Measurements from ENCODE around the gene EP300. TPM values are rescaled to one million over a fixed set of nuclear protein-coding genes. Genes with fewer than 3 reads are reported as not detected.
"Not testable (repeated sequence)": the region's sequence is repeated elsewhere in the genome, so short reads cannot be mapped to it uniquely, and the experiment has no call there.

The EP300 gene
- total RNA-seq, 1 experiment from 2014 or later, result 30.7 TPM

- DNase-seq (ENCODE audit: low spot score), result no peak
These were observed 13.5 kb upstream of the EP300 start for GRCh38 chr22:41078931-41079330.

GRCh38 chr22:41085842-41086241, 6.5 kb upstream of the EP300 start:
- DNase-seq (ENCODE audit: low spot score), result no peak

- DNase-seq (ENCODE audit: low spot score), result peak; percentile 93
These were observed 1.0 kb upstream of the EP300 start for GRCh38 chr22:41091132-41092022.

GRCh38 chr22:41092847-41093411, 537 bp downstream of the EP300 start:
- no peak for DNase-seq (ENCODE audit: low spot score)

GRCh38 chr22:41094041-41094593, 1.7 kb downstream of the EP300 start:
- DNase-seq (ENCODE audit: low spot score), result no peak

GRCh38 chr22:41096391-41096790, 4.0 kb downstream of the EP300 start:
- no peak for DNase-seq (ENCODE audit: low spot score)

GRCh38 chr22:41096841-41097240, 4.4 kb downstream of the EP300 start:
- DNase-seq (ENCODE audit: low spot score), result no peak

GRCh38 chr22:41099036-41099435, 6.6 kb downstream of the EP300 start:
- DNase-seq (ENCODE audit: low spot score), result no peak

GRCh38 chr22:41106122-41106968, 14.0 kb downstream of the EP300 start:
- no peak for DNase-seq (ENCODE audit: low spot score)

GRCh38 chr22:41106969-41107325, 14.6 kb downstream of the EP300 start:
- DNase-seq (ENCODE audit: low spot score), result not testable (repeated sequence)

GRCh38 chr22:41110968-41111367, 18.6 kb downstream of the EP300 start:
- no peak for DNase-seq (ENCODE audit: low spot score)

- DNase-seq (ENCODE audit: low spot score), result no peak
These were observed 23.9 kb downstream of the EP300 start for GRCh38 chr22:41116342-41116741.

- DNase-seq (ENCODE audit: low spot score), result no peak
These were observed 25.0 kb downstream of the EP300 start for GRCh38 chr22:41117127-41117965.

GRCh38 chr22:41123151-41123550, 30.8 kb downstream of the EP300 start:
- no peak for DNase-seq (ENCODE audit: low spot score)

- no peak for DNase-seq (ENCODE audit: low spot score)
These were observed 31.7 kb downstream of the EP300 start for GRCh38 chr22:41124086-41124485.

GRCh38 chr22:41127451-41127850, 35.1 kb downstream of the EP300 start:
- no peak for DNase-seq (ENCODE audit: low spot score)

GRCh38 chr22:41128606-41129005, 36.2 kb downstream of the EP300 start:
- no peak for DNase-seq (ENCODE audit: low spot score)

- DNase-seq (ENCODE audit: low spot score), result no peak
These were observed 40.2 kb downstream of the EP300 start for GRCh38 chr22:41132550-41132949.

- no peak for DNase-seq (ENCODE audit: low spot score)
These were observed 48.1 kb downstream of the EP300 start for GRCh38 chr22:41140365-41140957.

GRCh38 chr22:41145921-41146320, 53.5 kb downstream of the EP300 start:
- DNase-seq (ENCODE audit: low spot score), result not testable (repeated sequence)

- DNase-seq (ENCODE audit: low spot score), result peak; percentile 9
These were observed 54.2 kb downstream of the EP300 start for GRCh38 chr22:41146573-41146972.

All from H4 (cell line).